ENCODE measurements around the gene TNIK.

Gene TNIK

DNA sequence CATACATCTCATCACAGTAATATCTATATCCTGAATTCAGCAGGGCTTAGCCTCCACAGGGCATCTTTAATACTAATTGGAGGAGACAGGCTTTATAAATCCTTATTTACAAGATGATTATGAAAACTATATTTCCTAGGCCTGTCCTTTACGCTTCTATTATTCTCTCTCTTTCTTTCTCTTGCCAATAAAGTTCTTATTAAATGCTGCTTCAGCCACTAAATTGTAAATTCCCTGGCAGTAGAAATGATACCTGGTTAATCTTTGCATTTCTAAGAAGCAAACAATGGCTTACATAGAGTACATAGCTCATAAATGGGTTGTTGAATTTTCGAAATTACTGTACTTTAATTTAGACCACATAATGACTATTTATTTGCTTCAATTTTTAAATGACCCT, 43.5 kb downstream of the TNIK start:
- no peak for DNase-seq

DNA sequence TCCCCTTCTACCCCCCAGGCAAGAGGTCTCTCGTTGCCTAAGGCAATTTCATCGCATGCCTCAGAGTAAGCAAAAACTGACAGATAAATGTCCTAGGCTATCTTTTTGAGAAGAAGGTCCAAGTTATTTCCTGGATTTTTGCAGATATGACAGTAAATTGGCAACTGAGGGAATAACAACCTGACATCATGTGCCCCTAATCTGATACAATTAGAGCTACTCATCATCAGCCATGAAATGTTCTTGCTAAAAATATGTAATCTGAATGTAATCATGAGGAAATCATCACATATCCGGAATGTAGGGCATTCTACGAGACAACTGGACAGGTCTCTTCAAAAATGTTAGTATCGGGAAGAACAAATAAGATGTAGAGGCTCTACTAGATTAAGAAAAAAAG, 44.1 kb downstream of the TNIK start:
- no peak for DNase-seq

GRCh38 chr3:171415070-171415469, 45.1 kb downstream of the TNIK start:
- no peak for DNase-seq

DNA sequence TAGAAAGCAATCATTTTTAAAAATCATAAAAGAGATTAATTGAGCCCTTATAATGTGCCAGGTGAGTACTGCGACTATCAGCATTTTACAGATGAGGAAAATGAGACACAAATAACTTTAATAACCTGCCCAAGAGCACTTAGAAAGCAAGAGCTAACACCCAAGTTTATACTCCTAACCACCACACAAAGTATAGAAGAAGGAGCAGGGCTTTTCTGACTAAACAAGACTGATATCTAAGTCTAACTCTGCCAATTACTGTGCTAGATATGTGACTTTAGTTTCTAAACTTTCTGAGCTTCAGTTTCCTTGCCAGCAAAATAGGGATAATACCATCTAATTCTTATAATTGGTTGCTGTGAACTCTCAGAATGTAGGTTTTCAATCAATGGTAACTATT, 47.7 kb downstream of the TNIK start:
- no peak for DNase-seq

DNA sequence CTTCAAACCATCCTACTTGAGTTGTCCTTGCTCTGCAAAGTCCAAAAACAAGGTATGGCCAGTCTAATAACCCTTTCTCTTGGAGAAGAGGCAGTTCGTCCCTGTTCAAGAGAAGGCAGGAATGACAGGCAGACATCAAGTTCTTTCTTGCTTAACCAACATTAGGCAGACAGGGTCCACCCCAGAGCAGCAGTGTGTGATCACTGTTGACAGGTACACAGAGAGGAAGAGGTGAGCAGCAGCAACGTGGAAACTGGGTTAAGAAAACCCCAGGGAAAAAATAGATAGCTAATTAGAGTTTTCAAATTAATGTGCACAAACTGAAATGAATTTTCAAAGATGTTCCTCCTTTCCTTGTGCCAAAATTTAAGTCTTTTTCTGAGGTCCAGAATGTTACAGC, 48.2 kb downstream of the TNIK start:
- no peak for DNase-seq

- DNase-seq = no peak
Observed at GRCh38 chr3:171410186-171410585, 50.0 kb downstream of the TNIK start.

DNA sequence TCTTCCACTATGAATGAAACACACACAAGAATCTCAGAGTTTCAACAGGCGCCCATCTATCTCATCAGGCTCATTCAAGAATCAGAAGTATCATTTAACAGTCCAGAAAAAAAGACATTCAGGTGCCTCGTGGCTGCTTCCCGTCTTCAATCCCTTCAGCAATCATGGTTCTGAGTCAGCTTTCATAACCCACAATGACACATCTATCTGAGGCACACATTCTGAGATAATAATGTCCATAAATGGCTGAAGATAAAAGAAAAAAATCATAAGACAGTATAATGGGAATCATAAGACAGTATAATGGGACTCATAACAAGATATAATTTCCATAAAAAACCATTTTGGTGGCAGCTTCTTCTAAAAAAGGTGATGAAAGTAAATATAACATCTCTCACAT, 52.4 kb downstream of the TNIK start:
- peak; percentile 18 to 55 (median 46) for DNase-seq

- DNase-seq = no peak
Observed at GRCh38 chr3:171404376-171404967, 55.7 kb downstream of the TNIK start.

- DNase-seq = no peak
Observed at GRCh38 chr3:171402281-171402680, 57.9 kb downstream of the TNIK start.

GRCh38 chr3:171401432-171401831, 58.8 kb downstream of the TNIK start:
- DNase-seq = no peak

- no peak for DNase-seq
Observed at GRCh38 chr3:171399842-171400241, 60.4 kb downstream of the TNIK start.

DNA sequence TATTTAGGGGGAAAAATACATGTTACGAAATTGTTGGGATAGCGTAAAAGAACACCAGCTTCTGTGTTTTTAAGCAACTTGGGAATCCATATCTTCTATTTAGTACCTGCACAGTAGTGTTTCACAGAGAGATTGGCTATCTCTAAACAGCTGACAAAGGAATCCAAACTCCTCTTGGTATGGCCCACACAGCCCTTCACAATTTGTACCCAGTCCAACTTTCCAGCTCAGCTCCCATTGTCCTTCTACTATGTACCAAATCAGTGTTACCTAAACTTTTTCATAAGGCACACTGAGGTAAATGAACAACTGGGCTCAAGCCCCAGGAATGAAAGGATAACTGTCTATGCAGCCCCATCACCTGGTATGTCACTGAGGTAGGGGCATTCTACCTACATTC, 61.9 kb downstream of the TNIK start:
- no peak for DNase-seq

DNA sequence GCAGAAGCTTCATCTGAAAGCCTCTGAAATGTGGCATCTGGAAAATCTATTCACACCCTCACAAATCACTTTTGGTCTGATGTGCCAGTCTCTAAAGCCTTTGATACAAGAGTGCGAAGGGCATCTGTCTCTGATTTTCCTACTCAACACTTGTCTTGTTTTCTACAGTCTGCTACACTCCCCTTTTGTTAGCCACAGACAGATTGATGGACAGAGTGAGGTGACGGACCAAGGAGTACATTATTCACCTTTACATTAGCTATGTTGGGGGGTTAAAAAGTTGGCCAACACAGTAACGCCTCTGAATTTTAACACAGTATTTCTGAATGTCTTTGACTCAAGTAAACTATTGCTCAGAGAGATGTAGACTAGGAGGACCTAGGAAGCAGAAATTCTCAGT, 63.1 kb downstream of the TNIK start:
- no peak for DNase-seq

GRCh38 chr3:171396048-171396447, 64.2 kb downstream of the TNIK start:
- DNase-seq = no peak

DNA sequence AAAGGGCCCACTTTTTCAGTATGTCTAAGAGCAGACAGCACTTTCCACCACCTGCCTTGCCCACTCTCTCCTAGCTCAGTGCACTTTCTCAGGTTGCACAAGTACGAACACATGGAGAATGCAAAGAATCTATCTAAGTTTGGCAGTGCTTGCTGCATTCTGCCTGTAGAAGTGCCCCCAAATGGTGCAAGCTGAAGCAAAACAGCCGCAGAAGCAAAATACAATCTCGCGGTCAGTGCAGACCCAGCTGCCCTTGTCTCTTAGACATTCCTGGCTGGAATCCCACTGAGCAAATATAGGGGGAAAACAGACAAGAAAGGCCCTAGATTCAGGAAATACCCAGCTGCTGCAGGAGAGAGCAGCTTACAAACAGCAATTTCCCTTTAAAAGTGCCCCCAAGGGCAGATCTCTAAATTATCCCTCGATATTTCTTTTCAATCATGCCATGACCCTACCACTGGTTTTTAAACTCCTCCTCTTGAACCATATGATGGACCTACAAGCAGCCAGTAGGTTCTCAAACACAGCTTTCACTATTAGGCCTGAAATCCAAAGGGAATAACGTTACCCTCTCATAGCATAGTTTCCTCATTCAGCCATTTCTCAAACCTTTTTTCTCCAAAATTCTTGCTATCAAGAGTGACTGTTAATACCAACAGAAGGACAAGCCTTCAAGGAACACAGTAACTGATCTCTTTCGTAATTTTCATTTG, 67.0 kb downstream of the TNIK start:
- no peak for DNase-seq

- DNase-seq = no peak
Observed at GRCh38 chr3:171391432-171391831, 68.8 kb downstream of the TNIK start.

DNA sequence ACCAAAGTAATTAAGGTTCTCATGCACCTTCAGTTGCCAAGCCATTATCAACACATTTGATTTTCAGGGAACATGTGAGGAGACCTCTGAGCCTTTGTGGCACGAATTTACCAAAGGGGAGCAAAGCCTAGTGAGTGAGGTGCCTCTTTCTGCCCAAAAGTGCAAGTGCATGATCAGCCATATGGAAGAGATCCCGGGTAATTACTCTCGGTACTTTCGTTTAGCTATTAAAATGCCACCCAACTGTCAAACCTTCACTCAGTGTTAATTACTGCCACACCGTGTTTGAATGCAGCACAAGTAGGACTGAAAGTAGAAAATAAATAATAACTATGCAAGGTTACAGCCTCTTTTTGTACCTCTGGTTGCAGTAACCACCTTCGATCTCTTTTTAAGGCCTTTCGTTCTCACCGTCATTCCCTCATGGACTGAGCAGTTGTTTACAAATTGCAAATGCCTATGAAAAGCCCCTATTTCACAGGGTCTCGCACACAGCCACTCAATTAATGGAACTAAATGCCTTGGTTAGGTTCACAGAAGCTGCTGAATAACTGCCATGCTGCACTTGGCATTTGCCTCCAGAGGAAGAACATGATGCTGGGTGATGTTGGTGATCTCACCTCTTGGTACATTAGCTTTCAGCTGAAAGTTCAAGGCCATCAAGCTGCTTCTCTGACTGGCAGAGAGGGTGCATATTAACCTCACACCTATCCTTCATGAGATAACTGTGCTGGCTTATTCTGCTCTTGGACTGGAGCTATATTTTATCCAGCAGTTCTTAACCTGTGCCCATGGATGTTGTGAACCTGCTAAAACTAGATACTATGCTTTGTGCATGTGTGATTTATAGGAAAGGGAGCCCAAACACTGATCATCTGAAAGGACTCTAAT, 69.9 kb downstream of the TNIK start:
- no peak for DNase-seq

- DNase-seq = no peak
Observed at GRCh38 chr3:171389491-171389890, 70.7 kb downstream of the TNIK start.

DNA sequence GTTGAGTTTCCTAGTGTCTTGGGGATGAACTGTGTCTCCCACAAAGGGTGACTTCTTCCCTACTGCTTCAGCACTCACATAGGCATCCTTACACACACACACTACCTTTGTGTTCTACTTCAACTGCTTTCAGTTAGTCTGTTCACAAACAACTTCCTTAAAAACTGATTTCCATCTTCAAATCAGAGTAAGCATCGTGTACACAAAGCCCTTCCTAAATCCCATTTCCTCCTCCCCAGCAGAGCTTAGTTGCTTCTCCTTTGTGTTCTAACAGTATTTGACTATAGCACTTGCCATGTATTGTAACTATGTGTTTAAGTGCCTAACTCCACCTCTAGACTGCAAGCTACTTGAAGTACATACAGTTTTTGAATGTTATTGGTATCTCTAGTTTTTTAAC, 71.7 kb downstream of the TNIK start:
- peak; percentile 19 to 36 (median 29) for DNase-seq

GRCh38 chr3:171387062-171387461, 73.1 kb downstream of the TNIK start:
- no peak for DNase-seq

DNA sequence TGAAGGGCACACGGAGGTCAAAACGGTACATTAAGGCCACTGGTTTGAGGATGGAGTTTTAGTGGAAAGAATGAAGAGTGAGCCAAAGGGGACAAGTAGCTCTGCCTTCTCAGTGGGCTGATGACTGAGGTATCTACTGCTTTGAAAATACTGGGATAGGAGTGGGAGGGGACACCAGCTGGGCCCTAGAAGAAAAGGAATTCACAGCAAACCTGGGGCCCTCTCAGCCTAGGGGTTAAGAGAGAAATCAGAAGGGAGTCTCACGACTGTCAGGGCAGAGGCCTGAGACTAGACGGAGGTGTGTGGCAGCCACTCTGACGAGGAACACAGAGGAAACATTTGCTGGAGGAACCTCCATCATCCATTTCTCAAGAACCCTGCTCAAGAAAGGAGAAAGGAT, 75.1 kb downstream of the TNIK start:
- DNase-seq = no peak

DNA sequence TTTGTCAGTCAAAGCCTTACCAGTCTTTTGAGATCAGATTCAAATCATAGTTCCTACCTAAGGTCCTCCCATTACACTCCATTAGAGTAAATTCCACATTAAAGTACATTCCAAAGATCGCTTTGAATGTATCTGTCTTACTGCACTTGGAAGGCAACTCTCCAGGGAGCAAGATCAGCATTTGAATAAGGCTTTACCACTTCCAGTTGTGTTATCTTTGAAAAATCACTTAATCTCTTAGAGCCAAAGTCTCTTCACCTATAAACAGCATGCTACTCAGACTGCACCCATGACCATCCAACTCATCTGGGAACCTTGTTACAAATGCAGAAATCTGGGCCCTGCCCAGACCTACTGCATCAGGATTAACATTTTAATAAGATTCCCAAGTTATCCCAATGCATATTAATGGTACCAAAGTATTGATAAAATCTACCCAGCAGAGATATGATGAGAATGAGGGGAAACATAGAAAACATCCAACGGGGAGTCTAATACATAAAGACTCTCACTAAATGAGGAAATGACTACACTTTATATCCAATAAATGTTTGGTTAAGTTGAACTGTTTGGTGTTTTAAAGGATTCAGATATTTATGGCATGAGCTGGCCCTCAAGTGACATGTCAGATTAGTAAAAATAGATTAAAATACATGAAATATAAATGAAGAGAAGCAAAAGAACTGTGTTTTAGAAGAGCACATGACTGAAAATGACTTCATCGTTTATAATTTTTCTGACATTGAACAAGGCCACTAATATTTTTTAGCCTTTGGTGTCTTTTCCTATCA, 75.9 kb downstream of the TNIK start:
- DNase-seq = no peak

Measured in suppressor macrophage treated with lipopolysaccharide for 1 hour (primary cell).